Measurements from ENCODE around the gene CTU2.

The CTU2 gene

DNA sequence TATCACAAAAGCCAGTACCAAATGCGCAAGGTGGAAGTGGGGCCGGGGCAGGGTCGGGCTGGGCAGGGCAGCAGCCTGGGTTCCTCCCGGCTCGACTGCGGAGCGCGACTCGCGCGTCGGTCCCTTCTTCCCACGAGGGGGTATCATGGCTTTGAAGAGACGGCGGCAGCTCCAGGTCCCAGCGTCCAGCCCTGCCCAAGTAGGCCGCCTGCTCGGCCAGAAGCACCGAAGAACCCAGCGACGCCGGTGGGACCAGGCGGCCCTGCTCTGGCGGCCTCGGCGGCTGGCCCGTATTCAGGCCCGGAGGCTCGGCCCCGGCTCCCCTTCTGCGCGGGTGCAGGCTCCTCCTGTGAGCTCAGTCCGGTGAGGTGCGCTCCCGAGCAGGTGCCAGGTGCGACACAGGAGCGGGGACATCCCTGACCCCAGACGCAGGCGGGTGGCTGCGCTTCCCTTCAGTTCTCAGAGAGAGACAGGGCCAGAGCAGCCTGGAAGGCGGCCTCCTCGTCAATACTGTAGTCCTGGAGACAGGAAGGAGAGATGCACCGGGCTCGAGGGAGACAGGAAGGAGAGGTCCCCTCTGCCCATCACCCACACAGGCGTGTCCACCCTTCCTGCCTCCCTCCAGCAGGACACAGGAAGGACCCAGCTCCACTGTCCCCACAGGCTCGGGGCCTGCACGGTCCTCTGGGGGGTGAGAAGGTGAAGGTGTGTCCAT is 9.0 kb upstream of the CTU2 start:
- DNase-seq (ENCODE audit: low read depth in 3 of 3): no peak

DNA sequence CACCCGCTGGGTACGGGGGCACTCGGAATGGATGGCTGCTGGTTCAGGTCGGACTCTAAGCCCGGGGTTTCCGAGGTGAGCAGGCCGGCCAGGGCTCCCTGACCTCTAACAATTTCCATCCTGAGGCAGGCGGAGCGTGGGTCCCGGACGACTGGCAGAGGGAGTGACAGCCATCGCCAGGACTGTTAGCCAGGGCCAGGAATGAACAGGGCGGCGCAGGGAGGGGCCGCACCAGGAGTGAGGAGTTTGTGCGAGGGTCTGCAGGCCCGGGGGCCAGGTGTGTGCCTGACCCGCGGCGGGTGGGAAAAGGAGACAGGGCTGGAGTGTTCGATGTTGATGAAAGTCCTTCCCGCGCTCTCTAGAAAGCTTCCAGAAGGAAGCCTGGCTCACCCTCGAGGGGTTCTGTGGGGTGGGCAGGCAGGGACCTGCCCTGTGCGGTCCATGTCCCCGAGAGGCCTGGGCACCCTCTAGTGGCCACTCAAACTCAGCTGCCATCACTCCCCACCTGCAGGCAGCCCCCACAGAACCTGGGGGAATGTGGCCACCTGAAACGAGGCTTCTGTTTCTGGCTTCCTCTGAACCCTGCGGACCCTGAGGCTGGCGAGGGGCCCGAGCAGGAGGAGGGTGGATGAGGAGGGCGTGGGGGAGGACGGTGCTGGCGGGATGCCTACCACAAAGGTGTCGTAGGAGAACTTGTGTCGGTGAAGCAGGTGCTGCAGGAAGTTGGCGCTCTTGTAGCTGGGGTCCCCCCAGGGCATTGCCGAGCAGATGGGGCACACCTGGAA is 8.3 kb upstream of the CTU2 start:
- DNase-seq (ENCODE audit: low read depth in 3 of 3): no peak

DNA sequence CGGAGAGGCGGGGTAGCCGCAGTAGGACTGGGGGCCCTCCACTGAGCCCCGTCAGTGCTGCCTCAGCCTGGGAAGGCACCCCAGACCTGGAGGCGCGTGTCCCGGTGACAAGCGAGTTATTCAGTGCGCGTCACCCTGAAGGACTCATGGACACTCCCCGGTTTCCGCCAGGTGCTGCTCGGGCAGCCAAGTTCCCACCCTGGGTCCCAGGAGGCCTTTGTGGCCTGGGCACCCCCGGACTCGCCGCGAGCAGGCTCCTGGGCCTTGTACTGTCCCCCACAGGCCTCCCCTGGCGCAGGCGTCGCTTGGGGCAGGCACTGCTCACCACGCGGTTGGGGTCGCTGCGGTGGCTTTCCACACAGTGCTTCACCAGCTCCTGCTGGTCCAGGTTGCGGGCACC is 7.7 kb upstream of the CTU2 start:
- no peak for DNase-seq (ENCODE audit: low read depth in 3 of 3)

DNA sequence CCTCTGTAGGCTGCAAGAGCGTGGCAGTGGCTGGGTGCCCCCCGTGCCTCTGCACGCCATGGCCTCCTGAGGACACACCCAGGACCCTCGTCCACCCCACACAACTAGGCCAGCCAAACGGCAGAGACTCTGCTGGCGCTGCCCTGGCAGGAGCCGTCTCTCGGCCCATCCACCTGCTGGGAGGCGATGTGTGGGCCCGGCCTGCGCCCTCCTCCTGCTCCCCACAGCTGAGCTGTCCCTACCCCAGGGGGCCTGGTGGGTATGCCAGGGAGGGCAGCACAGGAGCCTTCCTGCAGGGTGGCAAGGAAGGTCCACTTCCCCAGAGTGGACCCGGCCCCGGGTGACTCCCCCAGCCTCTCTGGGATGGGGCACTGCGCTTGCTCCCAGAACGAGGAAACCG is 7.1 kb upstream of the CTU2 start:
- no peak for DNase-seq (ENCODE audit: low read depth in 3 of 3)

DNA sequence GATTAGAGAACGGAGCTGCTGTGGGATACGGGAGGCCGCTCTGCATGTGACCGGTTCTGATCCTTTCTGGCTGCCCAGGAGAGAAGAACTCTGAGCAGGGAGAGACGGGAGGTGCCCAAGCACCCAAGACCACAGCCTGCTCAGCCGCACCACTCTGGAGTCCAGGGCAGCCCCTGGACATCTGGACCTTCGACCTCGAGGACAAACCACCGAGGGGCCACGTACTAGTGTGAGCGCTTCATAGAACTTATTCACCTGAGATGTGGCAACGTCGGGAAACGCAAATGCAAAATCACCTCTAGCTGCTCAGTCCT is 6.0 kb upstream of the CTU2 start:
- no peak for DNase-seq (ENCODE audit: low read depth in 3 of 3)

DNA sequence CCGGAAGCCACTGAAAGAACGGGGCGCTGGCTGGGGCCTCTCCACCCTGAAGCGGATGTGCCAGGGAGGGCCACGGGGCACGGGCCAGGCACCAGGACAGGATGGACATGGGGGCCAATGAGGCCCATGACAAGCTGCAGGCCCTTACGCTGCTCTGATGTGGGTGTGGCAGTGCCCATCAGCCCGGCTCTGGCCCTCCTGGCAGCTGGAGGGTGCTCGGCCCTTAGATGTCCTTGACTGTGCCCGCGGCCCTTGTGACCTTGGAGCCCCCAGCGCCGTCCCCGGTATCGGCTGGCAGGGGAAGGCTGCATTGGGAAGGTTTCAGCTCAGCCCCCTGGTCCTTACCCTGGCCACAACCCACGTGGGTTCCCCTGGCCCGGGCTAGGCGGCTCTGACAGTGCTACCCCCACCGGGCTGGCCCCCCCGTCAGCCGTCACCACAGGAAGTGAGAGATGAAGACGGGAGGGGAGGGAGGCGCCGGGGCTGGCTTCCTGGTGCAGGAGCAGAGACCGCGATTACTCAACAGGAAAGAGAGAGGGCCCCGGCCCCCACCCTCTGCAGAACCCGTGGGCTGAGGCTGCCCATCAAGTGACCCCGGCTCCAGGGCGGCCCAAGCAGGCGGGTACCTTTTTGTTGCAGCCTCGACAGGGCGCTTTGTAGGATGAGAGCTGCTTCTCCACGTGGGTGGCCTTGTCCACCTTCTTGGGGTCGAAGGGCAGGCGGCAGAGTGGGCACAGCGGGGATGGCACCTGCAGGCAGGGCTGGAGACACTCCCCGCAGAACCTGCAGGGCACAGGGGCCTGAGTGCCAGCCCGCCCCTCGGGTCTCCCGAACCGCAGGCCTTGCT is 5.4 kb upstream of the CTU2 start:
- DNase-seq (ENCODE audit: low read depth in 3 of 3): peak; percentile 85 to 94 (median 89)

DNA sequence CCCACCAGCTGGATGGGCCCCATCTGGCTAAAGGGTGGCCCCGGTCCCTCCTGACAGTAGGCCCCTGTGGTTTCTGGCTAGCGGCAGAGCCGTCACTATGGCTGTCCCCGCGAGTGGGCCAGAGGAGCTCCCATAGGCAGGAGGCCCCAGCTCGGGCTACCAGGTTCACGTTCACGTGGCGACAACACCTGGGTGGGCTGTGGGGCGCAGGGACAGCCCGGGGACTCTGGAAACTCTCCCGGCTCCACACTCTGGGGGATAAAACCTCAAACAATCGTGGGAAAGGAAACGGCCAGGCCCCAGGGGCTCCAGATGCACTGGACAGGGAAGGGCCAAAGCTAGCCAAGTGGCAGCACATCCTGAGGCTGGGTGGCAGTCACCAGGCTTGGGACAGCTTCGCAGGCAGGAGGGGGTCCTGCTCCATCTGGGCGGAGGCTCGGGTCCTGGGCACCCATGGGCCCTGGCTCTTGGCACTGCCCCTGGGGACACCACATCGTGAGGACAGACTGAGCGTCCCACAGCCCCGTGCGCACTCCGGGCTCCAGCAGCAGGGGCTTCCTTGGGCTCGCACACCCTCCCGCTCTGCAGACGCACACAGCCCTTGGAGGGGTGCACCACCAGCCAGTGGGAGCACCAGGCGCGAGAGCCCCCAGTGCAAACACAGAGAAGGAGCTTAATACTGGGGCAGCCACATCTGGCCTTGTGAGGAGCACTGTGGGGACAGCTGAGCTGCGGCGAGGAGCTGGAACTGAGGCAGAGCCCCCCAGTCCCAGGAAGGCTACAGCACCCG is 4.5 kb upstream of the CTU2 start:
- peak in 1 of 3 donors; percentile 31 for DNase-seq (ENCODE audit: low read depth in 3 of 3)

DNA sequence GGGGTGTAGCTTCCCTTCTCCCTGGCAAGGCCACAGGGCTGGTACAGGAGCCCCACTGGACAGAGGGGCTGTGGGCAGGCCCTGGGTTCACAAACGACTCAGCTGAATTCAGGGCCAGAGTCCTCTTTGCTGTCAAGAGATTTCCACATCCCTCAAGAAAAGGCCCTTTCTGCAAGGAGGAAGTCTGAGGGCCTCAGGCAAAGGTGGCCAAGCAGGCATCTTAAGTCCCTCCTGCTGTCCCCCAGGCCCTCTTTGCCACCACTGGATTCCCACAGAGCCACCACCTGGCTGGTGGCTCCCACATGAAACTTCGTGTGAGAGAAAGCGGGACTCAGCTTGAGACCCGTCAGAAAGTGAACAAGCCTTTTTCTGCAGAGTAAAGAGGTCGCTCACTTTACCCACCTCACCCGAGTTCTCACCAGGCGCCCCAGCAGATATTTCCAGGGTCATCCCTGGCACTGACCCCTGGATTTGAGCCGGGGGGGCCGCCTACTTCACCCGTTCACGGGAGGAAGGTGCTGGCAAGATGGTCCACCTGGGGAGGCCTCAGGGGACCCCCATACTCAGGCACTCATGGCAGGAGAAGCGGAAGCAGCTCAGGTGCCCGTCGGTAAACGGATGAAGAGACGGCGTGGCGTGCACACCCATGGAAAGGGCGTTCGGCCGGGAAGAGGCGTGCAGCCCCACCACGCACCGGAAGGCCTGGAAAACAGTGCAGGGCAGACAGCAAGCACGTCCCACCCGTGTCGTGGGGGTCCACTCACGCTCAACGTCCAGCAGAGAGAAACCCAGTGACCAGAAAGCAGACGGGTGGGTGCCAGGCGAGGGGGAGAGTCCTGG is 3.7 kb upstream of the CTU2 start:
- DNase-seq (ENCODE audit: low read depth in 3 of 3): peak in 1 of 3 donors; percentile 26

DNA sequence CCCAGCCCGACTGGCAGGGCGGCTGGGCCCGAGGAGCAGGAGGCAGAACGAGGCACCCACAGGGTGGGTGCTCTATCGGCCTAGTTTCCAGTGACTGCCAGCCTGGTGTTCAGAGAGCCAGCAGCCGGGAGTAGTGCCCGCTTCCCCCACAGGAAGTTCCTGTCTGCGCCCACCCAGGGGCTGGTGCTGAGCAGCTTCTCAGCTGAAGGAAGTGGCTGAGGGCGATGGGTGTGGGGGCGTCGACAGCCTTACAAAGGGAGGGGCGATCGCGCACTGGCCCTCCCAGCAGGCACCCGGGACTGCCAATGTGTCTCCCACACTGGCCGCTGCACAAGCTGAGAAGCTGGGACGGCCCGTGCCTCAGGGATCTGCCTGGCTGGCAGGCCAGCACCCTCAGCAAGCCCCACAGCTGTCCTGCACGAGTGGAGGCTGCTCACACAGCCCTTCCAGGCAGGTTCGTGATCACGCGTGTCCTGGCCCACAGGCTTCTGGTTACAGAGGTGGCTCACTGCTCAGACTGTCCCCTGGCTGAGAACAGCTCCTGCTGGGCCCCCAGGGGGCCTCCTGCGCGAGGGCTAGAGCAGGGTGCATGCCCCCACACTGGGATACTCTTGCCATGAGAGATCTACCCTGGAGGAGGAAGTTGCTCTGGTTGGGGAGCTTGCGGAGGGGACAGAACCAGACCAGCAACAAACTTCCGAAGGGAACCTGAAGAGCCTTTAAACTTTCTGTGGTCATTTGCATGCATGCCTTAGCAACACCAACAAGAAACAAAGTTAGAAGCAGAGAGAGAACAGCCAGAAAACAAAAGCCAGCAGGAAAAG is 2.6 kb upstream of the CTU2 start:
- DNase-seq (ENCODE audit: low read depth in 3 of 3): peak in 2 of 3 donors; percentile 48 to 73

DNA sequence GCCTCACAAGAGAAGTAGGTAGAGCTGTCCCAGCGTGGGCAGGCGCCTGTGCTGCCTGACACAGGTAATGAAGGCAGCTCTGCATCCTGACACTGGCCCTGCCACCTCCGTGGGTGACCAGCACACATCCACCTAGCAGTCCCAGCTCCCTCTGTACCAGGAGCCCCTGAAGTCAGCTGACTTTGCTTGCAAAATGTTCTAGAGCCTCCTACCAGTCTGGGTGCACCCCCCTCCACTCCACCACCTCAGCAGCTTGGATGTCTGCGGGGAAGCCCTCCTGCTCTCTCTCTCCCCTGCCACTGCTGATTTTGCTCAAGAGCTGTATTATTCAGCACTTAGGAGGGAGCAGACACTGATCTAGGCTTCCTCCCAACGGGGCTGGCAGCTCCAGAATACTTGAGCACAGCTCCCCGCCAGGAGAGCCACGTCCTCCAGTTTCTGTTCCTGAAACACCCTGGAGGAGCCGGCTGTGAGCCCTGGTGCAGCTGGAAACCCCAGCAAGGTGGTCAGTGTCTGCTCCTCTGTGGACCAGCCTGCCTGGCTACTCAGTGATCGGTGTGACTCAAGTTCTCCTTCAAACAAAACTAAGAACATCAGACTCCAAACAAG is 1.1 kb upstream of the CTU2 start:
- no peak for DNase-seq (ENCODE audit: low read depth in 3 of 3)

DNA sequence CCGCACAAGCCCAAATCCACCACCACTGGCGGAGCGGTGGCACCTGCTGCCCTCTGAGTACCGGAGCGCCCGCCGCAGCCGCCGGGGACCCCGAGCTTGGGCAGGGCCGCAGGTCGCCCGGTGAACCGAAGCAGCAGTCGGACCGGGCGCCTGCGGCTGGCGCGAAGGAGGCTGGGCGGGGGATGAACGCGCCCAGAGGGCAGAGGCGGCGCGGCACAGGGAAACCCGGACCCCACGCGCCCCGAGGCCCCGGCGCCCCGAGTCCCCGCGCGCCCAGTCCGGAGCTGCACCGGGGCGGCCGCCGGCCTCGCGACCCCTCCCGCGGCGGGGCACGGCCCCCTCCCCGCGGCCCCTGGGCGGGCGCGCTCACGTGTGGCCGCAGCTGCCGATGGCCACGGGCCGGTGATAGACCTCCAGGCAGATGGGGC is 488 bp upstream of the CTU2 start:
- DNase-seq (ENCODE audit: low read depth in 3 of 3): no peak

DNA sequence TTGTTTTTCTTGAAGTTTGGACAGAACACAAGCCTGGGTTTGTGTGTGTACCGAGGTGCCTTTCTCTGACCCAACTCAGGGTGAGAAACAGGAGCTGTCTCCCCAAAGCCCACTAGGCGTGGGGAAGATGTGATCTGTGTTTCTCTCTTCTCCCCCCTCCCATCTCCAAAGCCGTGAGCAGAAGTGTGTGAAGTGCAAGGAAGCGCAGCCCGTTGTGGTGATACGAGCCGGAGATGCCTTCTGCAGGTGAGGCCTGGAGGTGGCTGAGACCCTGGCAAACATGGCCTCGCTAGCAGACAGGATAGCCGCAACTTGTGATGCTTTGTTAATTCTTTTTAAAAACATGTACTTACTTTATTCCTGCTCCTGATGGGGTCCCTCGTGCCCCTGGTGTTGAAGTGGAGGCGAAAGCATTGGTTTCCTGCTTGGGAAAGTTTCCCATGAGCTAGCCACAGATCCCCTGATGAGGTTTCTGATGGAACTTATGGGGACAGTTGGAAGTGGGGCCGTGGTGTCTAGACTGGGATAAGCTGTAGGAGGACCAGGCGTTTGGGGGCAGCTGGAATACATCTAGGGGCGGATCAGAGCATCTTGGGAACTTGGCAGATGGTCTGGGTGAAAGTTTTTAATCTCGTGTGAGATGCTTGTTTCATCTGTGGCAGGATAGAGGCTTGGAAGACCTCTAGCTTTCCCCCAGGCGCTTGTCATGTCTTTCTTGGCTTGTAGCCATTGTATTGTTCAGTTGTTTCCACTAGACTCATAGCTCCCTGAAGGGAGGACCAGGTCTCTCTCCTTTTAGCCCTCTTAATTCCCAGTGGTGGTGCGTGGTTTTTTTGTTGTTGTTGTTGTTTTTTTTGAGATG is 893 bp downstream of the CTU2 start:
- DNase-seq (ENCODE audit: low read depth in 3 of 3): no peak

DNA sequence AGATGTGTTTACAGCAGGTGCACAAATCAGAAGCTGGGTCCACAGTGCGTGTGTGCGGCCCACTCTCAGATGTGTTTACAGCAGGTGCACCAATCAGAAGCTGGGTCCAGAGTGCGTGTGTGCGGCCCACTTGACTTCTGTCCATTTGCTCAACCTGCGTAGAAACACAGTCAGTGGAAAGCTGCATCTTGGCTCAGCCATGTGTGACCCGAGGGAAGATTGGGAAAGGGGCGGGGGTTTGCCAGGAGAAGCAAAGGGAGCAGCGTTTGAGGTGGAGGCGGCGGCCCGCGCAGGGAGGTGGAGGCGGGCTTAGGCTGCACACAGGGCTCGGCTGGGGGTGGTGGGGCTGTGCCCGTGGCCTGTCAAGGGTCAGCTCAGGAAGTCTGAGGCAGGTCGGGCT is 4.3 kb downstream of the CTU2 start:
- no peak for DNase-seq (ENCODE audit: low read depth in 3 of 3)

DNA sequence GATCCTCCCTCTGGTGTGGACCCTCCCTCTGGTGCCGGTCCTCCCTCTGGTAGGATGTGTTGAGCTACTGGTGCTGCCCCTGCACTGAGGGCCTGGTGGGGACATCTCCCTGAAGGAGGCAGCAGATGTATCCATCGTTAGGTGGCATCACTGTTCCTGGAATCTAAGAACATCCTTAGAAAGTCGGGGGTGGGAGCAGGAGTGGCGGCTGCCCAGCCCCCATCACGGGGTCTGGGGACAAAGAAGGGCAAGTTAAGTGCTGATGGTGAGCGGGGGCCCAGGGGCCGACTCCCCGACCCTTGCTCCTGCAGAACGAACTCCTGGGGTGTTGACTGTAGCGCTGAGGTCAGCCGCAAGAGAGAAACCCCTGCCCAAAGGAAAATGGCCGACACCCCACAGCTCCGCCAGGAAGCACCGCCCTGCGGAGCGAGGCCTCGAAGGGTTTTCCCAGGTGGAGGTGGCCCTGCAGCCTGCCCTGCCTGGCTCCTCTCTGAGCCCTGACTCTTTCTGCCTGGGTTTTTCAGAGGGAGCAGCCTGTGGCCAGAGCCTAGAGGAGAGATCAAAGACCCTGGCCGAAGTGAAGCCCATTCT is 5.5 kb downstream of the CTU2 start:
- DNase-seq (ENCODE audit: low read depth in 3 of 3): no peak

DNA sequence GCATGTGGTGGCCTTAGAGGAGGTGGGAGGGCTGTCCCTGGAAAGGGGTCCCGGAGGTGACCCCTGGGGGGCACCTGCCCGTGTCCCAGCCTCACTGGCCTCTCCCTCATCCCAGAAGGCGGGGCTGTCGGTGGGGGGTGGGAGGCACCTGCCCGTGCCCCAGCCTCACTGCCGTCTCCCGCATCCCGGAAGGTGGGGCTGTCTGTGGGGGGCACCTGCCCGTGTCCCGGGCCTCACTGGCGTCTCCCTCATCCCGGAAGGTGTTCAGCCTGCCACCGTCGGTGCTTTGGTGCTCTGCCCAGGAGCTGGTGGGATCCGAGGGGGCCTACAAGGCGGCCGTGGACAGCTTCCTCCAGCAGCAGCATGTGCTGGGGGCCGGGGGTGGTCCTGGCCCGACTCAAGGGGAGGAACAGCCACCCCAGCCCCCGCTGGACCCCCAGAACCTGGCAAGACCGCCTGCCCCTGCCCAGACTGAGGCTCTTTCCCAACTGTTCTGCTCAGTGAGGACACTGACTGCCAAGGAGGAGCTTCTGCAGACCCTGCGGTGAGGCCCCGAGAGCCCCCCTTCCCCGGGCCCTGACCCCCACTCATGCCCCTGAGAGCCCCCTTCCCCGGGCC is 6.2 kb downstream of the CTU2 start:
- no peak for DNase-seq (ENCODE audit: low read depth in 3 of 3)

DNA sequence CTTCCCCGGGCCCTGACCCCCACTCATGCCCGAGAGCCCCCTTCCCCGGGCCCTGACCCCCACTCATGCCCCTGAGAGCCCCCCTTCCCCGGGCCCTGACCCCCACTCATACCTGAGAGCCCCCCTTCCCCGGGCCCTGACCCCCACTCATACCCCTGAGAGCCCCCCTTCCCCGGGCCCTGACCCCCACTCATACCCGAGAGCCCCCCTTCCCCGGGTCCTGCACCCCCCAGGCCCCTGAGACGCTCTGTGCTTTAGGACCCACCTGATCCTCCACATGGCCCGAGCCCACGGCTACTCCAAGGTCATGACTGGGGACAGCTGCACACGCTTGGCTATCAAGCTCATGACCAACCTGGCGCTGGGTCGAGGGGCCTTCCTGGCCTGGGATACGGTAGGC is 6.8 kb downstream of the CTU2 start:
- no peak for DNase-seq (ENCODE audit: low read depth in 3 of 3)

DNA sequence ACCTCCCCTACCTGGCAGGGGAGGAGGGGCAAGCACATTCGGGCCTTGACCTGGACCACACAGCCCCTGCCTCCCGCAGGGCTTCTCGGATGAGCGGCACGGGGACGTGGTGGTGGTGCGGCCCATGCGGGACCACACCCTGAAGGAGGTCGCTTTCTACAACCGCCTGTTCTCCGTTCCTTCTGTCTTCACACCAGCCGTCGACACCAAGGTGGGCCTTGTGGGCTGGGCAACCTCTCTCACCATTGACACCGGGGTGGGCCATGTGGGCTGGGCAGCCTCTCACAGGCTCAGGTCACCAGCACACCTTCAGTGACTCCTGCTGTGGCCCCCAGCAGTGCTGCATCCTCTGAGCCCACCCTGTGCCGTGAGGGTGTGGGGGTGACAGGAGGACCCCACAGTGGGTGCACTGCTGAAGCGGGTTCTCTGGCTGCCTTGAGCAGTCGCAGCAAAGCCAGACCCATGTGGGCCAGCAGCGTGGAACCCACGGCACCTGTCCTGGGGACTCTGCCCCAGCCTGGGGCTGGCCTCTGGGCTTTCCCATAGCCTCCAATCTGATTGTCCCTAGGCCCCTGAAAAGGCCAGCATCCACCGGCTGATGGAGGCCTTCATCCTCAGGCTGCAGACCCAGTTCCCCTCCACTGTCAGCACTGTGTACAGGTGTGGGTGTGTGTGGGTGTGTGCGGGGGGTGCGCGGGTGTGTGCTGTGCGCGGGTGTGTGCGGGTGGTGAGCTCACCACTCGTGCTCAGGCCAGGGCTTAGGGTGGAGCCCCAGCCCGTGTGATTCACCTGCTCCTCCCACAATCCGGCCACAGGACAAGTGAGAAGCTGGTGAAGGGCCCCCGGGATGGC is 7.5 kb downstream of the CTU2 start:
- DNase-seq (ENCODE audit: low read depth in 3 of 3): no peak
